ENCODE results near the gene ABHD16B. TPM values are rescaled to one million over a fixed set of nuclear protein-coding genes. Genes with fewer than 3 reads are reported as not detected.
A peak's percentile ranks its signal among the peaks of the same experiment; 100 is the strongest.

The ABHD16B gene
- total and polyA plus RNA-seq, 2 of the 13 experiments (the other 11 are each of a cell fraction or from before 2014, with no cell fraction given): not detected

GRCh38 chr20:63860325-63861051, 810 bp upstream of the ABHD16B start (continued):
- TF ChIP-seq IRF9 (CRISPR knock-in tag; IDR thresholded peaks at IDR 0.05; ENCODE audit: borderline replicate concordance): no peak
- 0 out of 2 replicates have a peak, but pooled peaks have one; percentile 8 for TF ChIP-seq PATZ1 (CRISPR knock-in tag; IDR thresholded peaks at IDR 0.05)
- 0 out of 2 replicates have a peak, but pooled peaks have one; percentile 36 for TF ChIP-seq ZNF740 (CRISPR knock-in tag; IDR thresholded peaks at IDR 0.05)
- TF ChIP-seq ZNF883 (CRISPR knock-in tag; IDR thresholded peaks at IDR 0.05; ENCODE audit: not compliant biosample characterization): no peak

- DNase-seq (ENCODE audit: low spot score) (no peak), ATAC-seq (no peak), FAIRE-seq (no peak)
- Histone ChIP-seq H3K27me3 (ENCODE audit: control insufficient read depth in 1 of 2, insufficient read depth in 2 of 2, low read length in 2 of 2) (no peaks in the 10 kb centered on the region; a peak in 1 of 5 replicates), H3K36me3 (replicated peaks in 1 of 2; ENCODE audit: control insufficient read depth in 1 of 2, insufficient read depth in 2 of 2, low read length in 2 of 2) (peaks cover 0 to 2% of the 10 kb centered on the region in 2 experiments; a peak in 1 of 5 replicates), H4K20me1 (ENCODE audit: insufficient read depth, low read length) (no peaks in the 10 kb centered on the region), H2AFZ (ENCODE audit: low read length) (no peak overlapping the region), H3K9ac (ENCODE audit: insufficient read depth, low read depth, low read length) (no peak overlapping the region), H3K79me2 (ENCODE audit: insufficient read depth, low read length) (peaks cover 22% of the 10 kb centered on the region), H3K4me3 (replicated peaks in 1 of 3; ENCODE audit: insufficient read depth in 1 of 3, low read depth in 2 of 3, low read length in 3 of 3) (no peak overlapping the region), H3K4me1 (ENCODE audit: insufficient read depth, low read length) (peaks cover 51% of the 10 kb centered on the region), H3K9me3 (ENCODE audit: low read length) (no peaks in the 10 kb centered on the region), H3K27ac (ENCODE audit: extremely low read length, insufficient read depth, low read length) (no peak overlapping the region), H3K4me2 (ENCODE audit: low read depth, low read length) (no peak overlapping the region)
- CTCF ChIA-PET (ENCODE audit: low intra/inter-chr PET ratio, low total read pairs): no interaction called here
- intact Hi-C loops (cut with micrococcal nuclease; ENCODE audit: unreplicated experiment): loop anchor here (10.0 kb wide), 1 partner anchor 117 kb away; no protein-coding TSS in a partner anchor
- in situ Hi-C loops (cut with HindIII; ENCODE audit: extremely low pct_ligation_motif_present, low pct_unique_long_range_greater_than_20kb): no loop called here
- POLR2A ChIA-PET: interaction anchor here (1.2 to 4.6 kb wide), 7 partner anchors 7 to 154 kb away, joined by 3 to 59 read pairs (median 5); partner anchors contain the start of genes ARFRP1, LIME1, SLC2A4RG and ZGPAT
- WGBS (ENCODE audit: low lambda C conversion rate): 98% methylated on average over 91 of the region's 95 CpGs
- BruUV-seq (replicated peaks): no TSS peak
- TF ChIP-seq GPN1 (CRISPR knock-in tag; IDR thresholded peaks at IDR 0.05; ENCODE audit: borderline replicate concordance) (no peak), CREB3 (CRISPR knock-in tag; IDR thresholded peaks at IDR 0.05) (no peak), ZNF687 (CRISPR knock-in tag; IDR thresholded peaks at IDR 0.05) (peak; percentile 44), KLF9 (CRISPR knock-in tag; IDR thresholded peaks at IDR 0.05; ENCODE audit: low read depth) (no peak), ZNF136 (CRISPR knock-in tag; IDR thresholded peaks at IDR 0.05; ENCODE audit: low read depth) (no peak), MLLT10 (CRISPR knock-in tag; IDR thresholded peaks at IDR 0.05) (no peak)
These were observed 943 bp downstream of the ABHD16B start for GRCh38 chr20:63861981-63862901.

All from HepG2 (cell line).